ENCODE data around the gene HTR6.
A peak's percentile ranks its signal among the peaks of the same experiment; 100 is the strongest.
"Not testable (repeated sequence)": the region's sequence is repeated elsewhere in the genome, so short reads cannot be mapped to it uniquely, and the experiment has no call there.

Gene HTR6

DNA sequence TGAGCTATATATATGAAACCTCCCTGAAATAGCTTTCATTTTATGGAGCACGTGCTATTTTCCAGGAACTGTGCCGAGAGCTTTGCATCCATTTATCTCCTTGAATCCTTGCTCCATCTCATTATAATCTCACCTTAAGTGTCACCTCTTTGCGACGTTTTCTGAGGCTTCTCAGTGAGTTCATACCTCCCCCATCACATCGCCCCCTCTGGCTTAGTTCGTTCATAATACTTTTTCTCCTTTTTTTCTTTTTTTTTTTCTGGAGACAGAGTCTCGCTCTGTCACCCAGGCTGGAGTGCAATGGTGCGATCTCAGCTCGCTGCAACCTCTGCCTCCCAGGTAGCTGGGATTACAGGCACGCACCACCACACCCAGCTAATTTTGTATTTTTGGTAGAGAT, 25.4 kb upstream of the HTR6 start:
- DNase-seq (ENCODE audit: low read depth in 2 of 2), result not testable (repeated sequence)

DNA sequence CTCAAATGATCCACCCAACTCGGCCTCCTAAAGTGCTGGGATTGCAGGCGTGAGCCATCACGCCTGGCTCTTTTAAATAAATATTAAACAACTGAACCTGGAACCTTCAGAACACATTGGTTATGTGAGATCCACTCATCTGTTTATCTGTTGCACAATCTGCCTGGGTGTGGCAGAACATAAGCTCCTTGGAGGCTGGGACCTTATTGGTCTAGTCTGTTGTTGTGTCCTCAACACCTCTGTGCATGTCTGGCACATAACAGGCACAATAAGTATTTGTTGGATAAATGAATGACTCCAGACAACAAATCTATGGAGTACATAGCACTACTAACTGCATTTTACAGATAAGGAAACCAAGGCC, 24.7 kb upstream of the HTR6 start:
- DNase-seq (ENCODE audit: low read depth in 2 of 2), result no peak

DNA sequence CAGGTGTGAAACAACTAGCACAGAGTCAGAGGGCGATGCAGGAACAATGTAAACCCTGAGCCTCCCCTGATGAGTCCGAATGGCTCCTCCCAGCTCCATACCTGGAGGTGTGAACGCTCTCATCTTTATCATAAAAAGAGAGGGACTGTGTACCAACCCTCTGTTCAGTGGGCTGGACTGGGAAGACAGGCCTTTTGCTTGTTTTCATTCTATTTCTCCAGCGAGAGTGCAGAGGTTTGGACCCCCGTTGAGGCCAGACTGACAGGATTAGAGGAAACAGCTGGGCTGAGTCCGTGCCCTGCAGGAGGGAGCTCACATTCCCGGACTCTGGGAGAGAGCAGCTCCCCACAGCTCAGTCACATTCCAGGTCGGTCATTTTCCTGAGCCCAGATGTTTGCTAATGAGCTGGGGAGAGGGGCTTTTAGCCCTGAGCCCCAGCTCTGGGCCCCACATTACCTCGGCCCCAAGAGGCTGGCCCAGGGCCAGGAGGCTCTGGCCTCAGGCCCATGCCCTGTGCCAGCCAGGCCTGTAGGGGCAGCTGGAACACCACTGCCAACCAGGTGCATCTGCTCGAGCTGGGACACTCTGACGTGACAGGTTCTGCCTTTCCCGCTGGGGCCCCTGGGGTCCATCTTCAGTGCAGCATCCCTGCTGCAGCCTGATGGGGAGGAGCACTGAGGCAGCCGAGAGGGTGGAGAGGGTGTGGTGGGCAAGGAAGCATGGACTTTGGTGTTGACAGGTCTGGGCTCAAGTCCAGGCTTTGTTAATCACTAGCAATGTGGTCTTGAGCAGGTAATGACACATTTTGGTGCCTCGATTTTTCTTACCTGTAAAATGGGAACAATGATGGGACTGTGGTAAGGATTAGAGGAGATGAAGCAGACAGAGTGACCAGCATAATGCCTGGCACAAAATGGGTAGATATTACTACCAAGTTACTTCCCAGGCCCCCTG, 24.0 kb upstream of the HTR6 start:
- DNase-seq (ENCODE audit: low read depth in 2 of 2), result no peak

DNA sequence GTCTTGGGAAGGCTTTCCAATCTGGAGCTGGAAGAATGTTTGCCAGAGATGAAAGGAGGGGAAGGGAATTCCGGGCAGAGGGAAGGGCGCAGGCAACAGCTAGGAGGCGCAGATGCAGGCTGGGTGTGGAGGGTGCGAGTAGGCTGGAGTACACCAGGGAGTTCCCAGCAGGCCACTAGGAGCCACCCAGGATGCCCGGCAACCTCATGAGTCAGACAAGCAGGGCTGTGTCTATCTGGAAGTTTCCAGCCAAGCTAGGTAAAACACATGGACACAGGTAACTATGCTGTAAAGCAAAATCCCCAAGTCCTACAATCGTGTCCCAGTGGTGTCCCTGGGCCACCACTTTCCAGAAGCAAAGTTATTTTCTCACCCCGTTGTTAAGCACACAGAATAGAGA, 21.6 kb upstream of the HTR6 start:
- no peak for DNase-seq (ENCODE audit: low read depth in 2 of 2)

DNA sequence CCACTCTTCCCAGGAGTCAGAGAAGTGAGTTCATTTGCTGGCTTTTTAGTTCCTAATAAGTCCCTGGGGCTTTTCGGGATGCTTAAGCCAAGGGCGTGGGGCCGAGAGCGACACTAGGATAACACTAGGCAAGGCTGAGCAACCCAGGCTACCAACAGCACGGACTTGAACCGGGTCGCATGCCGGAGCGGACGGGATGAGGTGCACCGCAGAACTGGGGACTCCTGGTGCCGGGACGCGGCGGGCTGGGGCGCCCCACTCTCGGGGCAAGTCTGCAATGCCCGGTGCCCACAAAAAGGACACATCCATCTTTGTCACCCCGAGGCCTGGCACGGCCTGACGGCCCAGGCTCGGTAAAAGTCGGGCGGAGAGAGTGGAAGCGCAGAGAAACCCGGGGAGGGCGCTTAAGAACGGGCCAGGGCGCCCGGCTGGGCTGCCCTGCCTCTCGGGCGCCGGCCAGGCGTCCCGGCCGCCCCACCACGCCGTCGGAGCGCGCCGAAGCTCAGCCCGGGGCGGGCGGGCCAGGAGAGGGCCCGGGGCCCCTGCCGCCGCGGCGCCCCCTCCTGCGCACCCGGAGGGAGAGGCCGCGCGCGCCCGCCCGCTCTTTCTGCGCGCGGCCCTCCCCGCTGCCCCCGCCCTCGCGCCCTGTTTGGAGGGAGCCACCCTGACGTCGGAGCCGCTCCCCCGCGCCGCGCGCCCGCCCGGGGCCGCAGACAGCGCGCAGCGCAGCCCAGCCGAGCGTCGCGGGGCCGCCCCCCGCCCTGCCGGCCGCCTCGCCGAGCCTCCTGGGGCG, 20.9 kb upstream of the HTR6 start, which contains the start of gene NBL1:
NBL1 (plus strand) TSS at position 710 of the 793 bp plus-strand sequence. CDS start 10,720 bp downstream, outside the sequence.
- peak in 1 of 2 donors; percentile 65 for DNase-seq (ENCODE audit: low read depth in 2 of 2)

DNA sequence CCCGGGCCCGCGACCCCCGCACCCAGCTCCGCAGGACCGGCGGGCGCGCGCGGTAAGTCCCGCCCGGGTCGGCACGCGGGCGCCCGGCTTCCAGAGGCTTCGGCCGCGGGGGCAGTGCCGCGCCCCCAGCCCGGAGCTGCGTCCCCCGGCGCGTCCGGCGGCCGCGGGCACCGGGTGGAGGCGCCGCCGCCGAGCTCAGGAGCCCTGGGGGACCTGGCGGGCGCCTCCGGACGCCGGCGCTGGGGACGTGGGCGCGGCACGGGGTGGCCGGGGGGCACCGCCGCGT, 20.3 kb upstream of the HTR6 start:
- no peak for DNase-seq (ENCODE audit: low read depth in 2 of 2)

DNA sequence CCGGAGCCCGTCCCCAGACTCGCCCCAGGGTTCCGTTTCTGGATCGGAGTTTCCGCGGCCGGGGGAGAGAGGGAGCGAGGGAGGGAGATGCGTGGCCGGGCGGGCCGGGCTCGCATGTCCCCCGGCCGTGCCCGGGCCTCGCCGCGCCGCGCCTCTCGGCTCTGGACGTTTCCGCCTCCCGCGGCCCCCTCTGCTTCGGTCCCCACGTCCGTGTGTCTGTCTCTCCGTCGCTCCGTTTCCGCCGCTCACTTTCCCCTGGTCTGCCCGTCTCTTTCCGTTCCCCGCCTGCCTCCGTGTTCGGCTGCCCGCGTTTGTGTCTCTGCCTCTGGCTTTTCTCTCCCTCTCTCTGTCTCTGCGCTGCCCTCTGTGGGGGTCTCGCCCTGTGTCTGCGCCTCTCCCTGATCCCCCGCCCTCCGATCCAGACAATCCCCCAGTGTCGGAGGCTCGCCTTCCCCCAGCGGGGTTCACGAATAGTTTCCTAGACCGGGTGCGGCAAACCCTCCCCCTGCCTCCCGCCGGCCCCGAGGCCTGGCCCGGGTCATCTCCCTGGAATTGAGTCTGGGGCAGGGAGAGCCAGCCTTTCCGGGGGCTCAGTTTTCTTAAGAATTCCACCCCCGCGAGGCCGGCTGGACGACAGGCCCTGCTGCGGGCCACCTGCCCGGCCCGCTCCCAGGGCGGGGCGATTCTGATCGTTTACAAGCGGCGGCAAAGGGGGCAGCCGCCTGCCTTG, 19.8 kb upstream of the HTR6 start:
- DNase-seq (ENCODE audit: low read depth in 2 of 2), result peak in 1 of 2 donors; percentile 36

DNA sequence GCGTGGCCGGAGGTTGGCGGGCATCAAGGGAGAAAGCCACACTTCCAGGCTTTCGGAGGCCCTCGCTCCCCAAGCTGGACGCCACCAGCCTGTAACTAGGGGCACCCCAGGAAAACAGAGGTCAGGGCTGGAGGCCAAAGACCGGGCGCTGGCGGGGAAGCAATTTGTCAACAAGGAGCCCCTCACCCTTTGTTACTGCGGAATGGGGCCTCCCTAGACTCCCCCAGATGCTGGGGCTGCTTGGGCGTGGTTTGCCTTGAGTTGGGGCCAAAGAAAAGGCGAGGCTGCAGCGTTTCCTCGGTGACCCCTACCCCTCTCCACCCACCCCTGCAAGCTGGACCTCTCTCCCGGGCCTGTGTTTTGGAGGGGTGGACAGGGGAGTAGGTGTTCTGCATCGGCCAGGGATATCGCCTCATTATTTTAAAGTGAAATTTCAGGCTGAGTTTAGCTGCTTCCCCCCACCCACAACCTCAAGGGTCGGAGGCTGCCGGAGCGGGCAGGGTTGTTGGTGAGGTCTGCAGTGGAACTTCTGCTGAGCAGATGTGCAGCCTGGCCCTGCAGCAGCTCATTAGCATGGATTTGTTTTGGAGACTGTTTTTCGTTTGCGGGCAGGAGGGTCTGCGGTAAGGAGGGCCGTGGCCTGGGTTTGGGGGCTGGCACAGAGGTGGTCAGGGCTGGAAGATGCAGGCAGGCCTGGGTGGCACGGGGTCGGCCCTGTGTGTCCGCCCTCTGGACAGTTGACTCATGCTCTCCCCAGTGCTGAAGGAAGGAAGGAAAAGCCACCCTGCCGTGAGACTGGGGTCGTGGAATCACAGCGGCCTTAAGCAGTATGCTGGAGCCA, 19.0 kb upstream of the HTR6 start:
- no peak for DNase-seq (ENCODE audit: low read depth in 2 of 2)

DNA sequence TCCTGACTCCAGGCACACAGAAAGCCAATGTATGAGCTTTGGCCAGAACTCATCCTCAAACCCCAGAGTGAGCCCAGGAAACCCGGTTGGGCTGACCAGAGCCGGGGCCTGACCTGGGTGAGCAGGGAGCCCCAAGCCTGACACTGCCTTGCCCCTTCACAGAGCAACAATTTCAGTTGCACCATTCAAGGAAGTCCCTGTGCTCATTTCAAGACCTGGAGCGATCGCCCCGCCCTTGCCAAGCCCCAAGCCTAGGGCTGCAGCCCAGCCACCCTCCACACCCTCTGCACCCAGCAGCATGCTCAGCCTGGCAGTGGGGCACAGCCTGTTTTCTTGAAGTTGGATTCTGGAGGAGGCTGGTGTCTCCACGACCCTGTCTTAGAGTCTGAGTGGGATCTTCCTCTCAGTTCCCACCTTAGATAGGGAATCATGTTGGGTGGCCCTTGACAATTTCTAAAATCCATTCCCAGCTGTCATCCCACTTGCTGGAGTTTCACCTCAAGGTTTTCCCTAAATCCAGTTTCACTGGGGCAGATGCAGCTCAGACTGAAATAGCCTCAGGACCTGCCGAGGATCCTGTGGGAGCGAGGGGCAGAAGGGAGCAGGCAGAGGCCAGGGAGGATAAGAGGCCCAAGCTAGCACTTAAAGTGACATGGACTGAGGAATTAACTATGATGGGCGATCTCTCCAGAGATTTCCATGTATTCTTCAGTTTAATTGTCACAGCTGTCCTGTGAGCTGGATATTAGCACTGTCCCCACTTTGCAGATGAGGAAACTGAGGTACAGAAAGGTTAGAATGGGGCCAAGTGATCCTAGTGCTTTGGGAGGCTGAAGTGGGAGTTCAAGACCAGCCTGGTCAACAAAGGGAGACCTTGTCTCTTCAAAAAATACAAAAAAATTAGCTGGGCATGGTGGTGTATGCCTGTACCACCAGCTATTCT, 18.0 kb upstream of the HTR6 start:
- no peak for DNase-seq (ENCODE audit: low read depth in 2 of 2)

DNA sequence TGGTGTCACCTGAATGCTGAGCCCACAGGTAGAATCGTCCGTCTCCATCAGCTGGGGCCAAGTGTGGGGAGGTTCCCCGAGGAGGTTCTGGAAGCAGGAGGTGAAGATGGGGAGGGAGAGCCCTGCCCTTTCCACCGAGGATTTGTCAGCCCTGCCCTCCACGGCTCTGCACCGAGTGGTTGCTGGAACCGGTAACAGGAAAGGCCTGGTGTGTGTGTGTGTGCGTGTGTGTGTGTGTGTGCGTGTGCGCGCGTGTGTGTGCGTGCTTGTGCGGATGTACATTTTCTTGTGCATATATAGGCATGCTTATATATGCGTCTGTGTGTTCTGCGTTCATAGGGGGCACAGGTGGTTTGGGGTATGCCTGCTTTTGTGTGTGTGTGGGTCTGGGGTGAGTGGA, 17.0 kb upstream of the HTR6 start:
- DNase-seq (ENCODE audit: low read depth in 2 of 2), result no peak

DNA sequence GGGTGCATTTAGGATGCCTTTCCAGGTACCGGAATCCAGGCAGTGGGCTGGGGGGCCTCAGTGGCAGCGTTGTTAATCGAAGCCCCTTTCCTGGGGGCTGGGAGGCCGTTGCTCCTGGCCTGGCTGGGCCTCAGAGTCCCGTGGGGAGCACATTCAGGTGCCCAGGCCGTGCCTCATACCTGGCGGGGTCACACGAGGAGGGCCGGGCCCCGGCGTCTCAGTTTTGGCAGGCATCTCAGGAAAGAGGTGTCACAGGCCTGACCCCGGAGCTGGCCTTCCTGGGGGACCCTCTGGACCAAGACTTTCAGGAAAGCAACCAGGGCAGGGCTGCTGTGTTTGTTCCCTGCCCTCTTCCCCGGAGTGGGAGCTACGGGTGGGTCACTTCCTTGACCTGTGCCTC, 16.4 kb upstream of the HTR6 start:
- DNase-seq (ENCODE audit: low read depth in 2 of 2), result no peak

DNA sequence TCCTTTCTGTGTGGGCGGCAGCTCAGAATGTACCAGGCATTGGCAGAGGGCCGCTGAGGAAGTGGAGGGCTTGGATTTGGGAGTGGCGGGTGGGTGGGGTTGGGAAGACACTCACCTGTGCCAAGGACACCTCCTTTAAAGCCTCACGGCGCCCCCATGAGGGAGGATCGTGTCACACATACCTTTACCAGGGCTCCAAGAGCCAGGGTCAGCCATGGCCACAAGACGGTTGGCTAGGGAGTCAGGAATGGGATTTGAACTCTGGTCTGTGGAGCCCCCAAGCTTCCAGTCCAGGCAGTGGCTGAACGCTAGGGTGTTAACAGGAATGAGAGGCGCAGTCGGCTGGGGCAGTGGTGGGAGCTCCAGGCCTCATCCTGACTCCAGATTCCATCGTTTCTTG, 16.0 kb upstream of the HTR6 start:
- DNase-seq (ENCODE audit: low read depth in 2 of 2), result no peak

DNA sequence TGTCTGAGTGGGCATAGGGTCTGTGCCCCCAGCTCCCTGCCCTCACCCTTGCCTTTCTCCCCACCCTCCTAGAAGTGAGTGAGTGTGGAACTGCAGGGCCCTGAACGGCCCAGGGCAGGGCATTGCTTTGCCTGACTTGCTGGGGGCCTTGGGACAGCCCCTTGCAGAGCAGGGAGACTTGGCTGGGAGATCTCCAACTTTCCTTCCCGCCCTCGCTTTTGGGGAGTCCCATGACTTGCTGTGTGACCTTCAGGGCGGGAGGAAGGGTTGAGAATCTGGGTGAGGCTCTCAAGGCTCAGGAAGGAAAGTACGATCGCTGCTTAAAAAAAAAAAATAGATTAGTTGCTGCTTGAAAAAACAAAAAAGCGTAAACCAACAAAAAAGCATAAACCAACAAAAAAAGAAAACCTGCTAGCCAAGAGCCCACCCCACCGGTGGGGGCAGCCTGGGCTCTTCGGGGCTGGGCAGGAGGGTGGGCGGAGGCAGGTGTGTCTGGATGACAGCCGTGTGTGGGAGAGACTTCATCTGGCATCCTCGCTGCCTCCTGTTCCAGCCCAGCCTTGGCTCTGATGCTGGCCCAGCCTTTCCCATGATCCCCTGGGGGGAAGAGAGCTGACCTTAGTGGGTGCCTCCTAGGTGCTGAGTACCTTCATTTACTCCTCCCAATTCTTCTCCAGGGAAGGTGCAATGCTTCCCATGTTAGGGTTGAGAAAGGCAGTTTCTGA, 14.1 kb upstream of the HTR6 start:
- no peak for DNase-seq (ENCODE audit: low read depth in 2 of 2)

DNA sequence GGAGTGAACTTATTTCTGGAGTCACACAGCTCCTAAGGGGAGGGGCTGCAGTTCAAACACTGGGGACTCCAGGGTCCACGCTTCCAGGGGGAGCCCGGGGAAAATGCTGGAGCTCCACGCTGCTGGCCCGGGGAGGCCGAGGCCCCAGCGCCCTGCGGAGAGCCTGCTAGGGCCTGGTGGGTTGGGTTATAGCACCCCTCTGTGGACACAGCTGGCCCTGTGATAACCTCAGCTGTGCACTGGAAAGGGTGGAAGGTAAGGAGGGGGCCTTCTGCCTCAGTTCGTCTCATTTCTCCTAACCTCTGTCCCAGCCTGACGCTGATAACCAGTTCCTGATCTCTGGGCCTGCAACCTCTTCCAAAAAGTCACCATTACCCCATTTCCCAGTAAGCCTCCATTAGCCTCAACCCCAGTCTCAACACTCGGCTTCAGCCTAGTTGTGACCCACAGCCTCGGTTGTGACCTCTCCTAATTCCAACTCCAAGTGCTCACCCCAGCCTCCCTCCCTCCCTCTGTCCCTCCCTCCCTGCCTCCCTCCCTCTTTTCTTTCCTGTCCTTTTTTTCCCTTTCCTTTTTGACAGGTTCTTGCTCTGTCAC, 13.4 kb upstream of the HTR6 start:
- DNase-seq (ENCODE audit: low read depth in 2 of 2), result peak in 1 of 2 donors; percentile 38

DNA sequence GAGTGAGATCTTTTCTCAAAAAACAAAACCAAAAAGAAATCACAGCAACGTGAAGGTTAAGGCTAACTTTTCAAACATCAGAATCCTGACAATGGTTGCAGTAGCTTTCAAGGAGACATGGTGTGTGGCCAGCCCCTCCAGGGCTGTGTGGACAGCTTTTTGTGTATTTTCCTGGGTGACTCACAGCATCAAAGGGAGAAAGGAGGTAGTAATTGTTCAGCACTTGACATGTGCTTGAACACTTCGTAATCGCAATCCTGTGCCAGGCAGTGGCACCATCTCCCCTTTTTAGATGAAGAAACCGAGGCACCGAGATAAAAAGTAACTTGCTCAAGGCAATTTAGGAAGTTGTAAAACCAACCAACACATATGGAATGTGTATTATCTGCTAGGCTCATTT, 10.3 kb upstream of the HTR6 start:
- DNase-seq (ENCODE audit: low read depth in 2 of 2), result no peak

DNA sequence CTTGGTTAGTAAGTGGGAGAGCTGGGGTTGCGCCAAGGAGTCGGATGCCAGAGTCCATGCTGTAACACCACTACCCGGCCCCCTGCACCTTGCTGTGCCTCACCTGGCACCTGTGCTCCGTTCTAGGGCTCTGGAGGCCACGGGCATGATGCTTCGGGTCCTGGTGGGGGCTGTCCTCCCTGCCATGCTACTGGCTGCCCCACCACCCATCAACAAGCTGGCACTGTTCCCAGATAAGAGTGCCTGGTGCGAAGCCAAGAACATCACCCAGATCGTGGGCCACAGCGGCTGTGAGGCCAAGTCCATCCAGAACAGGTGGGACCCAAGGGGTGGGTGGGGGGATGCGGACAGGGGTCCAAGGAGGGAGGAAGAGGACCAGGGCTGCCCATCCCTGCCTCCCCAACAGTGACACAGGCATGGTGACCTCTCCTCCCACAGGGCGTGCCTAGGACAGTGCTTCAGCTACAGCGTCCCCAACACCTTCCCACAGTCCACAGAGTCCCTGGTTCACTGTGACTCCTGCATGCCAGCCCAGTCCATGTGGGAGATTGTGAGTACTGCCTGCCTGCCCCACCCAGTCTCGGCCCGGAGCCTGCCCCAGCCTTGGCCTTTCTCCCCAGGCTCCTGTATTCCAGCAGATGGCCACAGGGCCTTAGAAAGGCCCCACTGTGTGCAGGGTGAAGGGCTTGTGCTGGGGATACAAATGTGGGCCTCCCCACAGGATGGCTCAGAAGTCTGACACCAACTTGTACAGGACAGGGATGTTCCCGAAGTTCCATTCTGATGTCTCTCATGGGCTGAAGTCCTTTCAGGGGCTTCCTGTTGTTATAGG, 9.6 kb upstream of the HTR6 start:
- no peak for DNase-seq (ENCODE audit: low read depth in 2 of 2)

DNA sequence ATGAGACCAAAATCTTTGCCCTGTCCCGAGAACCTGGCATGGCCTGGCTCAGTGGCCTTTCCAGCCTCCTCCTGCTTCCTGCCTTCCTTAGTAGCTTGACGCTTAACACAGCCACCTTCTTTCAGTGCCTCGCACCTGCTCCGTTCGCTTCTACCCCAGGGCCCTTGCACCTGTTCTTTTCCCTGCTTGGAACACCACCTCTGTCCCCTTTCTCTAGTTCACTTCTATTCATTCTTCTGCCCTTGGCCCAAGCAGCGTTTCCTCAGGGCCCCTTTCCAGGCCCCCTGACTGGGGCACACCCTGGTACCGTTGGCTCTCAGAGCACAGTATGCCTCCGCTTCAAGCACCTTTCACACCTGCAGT, 9.0 kb upstream of the HTR6 start:
- no peak for DNase-seq (ENCODE audit: low read depth in 2 of 2)

DNA sequence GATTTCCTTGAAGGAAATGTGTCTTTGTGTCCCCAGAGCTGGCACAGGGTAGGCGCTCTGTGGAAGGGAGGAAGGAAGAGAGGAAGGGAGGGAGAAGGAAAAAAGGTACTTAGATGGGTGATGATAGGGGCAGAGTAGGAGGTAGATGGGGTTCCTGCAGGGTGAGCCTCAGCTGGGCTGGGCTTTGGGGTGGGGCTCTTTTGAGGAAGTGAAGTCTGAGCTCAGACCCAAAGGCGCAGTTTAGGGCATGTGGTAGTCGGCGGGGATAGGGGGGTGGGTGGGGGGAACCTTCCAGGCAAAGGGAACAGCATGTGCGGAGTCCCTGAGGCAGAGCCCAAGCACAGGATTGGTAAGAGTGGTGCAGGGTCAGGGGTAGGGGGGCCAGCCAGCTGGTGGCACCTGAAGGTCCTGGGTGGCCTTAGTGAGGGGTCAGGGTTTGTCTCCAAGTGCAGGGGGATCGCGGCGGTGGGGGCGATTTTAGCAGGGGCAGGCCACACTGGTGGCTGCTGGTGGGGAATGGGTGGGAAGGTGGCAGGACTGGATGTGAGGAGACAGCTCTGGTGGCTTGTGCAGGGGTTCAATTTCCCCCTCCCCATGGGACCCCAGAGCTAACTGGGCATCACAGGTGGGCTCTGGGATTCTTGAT, 8.4 kb upstream of the HTR6 start:
- DNase-seq (ENCODE audit: low read depth in 2 of 2), result no peak
